ENCODE data around the gene IL1RAPL1.
A peak's percentile ranks its signal among the peaks of the same experiment; 100 is the strongest.
"Not testable (repeated sequence)": the region's sequence is repeated elsewhere in the genome, so short reads cannot be mapped to it uniquely, and the experiment has no call there.

The IL1RAPL1 gene

GRCh38 chrX:29257521-29257920 lies 670.3 kb downstream of the IL1RAPL1 start:
- DNase-seq (ENCODE audit: low read depth, low spot score) = peak; percentile 33

- no peak for DNase-seq (ENCODE audit: low read depth, low spot score)
Measured at GRCh38 chrX:29269390-29269789, 682.1 kb downstream of the IL1RAPL1 start.

GRCh38 chrX:29274517-29274916 lies 687.3 kb downstream of the IL1RAPL1 start:
- DNase-seq (ENCODE audit: low read depth, low spot score) = no peak

GRCh38 chrX:29275928-29276327 lies 688.7 kb downstream of the IL1RAPL1 start:
- no peak for DNase-seq (ENCODE audit: low read depth, low spot score)

DNA sequence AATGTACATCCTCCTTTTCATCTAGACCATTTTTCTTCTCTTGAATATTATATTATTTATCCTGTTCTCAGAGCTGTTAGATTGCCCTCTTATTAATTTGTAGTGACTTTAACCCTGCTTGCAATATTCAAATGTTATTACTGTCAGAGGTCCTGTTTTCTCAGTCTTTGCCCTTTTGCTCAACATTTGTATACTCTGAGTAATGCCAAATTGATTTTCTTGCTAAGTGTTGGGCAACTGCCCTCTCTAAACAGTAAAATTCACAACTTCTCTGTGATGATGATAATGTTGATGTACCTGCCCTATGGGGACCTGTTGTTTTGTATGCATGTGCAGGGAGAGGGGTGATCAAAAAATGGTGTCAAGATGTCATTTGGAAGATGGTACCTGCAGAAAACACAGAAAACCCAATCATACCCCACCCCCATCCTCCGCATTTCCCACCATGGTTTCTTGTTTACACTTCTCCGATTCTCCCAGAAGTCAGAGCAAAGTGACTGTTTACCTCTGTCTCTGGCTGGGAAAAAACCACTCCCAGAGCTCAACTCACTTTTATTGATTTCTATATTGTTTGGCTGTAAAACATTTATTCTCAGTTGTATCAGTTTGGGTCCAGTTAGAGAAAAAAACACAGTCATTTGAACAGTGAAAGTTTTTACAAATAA lies 694.0 kb downstream of the IL1RAPL1 start:
- DNase-seq (ENCODE audit: low read depth, low spot score) = no peak

DNA sequence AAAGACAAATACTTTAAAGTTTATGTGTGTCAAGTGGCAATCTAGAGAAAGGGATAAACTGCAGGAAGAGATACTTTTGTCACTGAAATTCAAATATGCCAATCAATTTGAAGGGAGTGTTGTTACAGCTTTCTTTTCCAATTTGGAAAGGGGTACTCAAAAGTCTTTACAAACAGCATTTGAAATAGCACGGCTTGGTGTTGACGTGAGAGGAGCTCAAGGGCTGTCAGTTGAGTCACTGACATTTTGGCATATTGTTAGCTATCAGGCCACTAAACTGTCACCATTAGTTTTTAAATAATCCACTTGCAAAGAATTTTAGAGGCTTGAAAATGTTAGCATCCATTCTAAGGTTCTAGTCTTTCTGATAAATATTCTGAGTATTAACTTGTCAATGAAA lies 698.4 kb downstream of the IL1RAPL1 start:
- DNase-seq (ENCODE audit: low read depth, low spot score) = no peak

DNA sequence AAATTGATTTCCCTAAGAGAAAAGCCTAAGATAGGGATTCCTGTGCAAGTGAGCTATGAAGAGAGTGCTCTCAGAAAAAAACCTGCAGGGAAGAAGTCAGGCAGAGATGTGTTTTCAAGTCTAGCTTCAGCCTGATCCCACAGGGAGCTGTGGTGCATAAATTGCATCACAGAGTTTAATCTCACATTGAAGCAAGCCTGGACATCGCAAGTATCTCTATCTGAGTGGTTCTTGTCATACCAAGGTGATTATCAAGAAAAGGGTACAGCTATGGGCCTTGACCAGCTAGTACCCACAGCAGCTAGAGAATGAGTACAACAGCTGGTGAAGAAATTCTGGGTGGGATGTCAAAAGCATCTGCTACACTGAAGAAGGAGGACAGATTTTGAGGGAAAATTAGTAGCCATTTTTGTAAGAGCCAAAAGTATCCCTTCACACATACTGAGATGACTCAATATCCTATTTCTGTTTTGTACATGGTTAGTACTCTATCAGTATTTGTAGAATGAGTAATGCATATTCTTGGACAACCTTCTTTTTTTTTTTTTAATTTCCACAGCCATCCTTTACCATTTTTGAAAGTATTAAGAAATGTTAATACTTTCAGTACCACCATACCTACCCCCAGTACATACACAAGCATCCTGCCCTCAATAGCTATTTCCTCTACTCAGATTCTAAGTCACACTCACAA lies 708.9 kb downstream of the IL1RAPL1 start:
- DNase-seq (ENCODE audit: low read depth, low spot score) = no peak

DNA sequence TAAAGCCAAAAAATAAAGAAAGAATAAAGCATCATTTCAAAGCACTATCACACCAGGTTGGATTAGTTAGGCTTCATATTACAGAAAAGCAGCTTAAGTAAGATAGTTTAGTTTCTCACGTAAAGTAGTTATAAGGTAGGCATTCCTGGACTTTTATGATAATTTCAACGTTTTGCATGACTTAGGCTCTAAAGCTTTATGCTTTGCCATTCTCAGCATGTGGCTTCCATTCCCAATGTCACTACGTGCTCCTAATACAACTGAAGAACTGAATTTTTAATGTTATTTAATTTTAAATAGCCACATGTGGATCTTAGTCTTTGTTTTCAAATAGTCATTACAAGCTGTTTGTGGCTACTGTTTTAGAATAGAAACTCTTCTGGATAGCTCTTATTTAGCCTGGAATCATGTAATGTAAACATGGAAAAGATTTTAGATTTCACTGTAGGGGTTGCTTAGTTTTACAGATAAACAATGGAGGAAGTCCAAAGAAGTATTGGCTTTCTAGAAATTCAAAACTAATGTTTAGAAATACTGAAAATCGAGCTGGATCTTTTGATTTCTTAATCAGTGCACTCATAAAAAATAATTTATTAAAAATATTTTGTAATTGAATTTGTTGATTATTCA lies 710.0 kb downstream of the IL1RAPL1 start:
- DNase-seq (ENCODE audit: low read depth, low spot score) = no peak

- DNase-seq (ENCODE audit: low read depth, low spot score) = no peak
Measured at GRCh38 chrX:29299684-29300083, 712.4 kb downstream of the IL1RAPL1 start.

DNA sequence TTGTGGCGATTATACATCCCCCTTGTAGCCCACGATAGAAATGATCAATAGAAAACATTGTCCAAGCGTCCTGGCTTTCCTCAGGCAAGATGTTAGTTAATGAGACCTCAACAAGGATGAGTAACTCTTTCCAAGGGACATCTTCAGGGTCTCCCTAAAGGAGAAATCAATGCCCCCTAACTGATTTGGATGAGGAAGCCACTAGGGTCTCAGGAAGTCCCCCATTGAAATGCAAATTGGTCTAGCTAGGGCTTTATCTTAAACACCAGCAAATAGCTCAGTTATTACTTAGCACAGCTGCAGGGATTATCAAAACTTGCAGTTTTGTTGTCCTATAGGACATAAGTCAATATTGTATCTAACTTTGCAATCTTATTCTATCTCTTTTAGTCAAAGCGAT lies 721.5 kb downstream of the IL1RAPL1 start:
- no peak for DNase-seq (ENCODE audit: low read depth, low spot score)

- DNase-seq (ENCODE audit: low read depth, low spot score) = no peak
Measured at GRCh38 chrX:29315931-29316330, 728.7 kb downstream of the IL1RAPL1 start.

- peak; percentile 25 for DNase-seq (ENCODE audit: low read depth, low spot score)
Measured at GRCh38 chrX:29318012-29318411, 730.8 kb downstream of the IL1RAPL1 start.

- DNase-seq (ENCODE audit: low read depth, low spot score) = not testable (repeated sequence)
Measured at GRCh38 chrX:29332429-29332828, 745.2 kb downstream of the IL1RAPL1 start.

- not testable (repeated sequence) for DNase-seq (ENCODE audit: low read depth, low spot score)
Measured at GRCh38 chrX:29333091-29333490, 745.8 kb downstream of the IL1RAPL1 start.

GRCh38 chrX:29348288-29348687 lies 761.0 kb downstream of the IL1RAPL1 start:
- DNase-seq (ENCODE audit: low read depth, low spot score) = no peak

GRCh38 chrX:29359276-29359675 lies 772.0 kb downstream of the IL1RAPL1 start:
- no peak for DNase-seq (ENCODE audit: low read depth, low spot score)

DNA sequence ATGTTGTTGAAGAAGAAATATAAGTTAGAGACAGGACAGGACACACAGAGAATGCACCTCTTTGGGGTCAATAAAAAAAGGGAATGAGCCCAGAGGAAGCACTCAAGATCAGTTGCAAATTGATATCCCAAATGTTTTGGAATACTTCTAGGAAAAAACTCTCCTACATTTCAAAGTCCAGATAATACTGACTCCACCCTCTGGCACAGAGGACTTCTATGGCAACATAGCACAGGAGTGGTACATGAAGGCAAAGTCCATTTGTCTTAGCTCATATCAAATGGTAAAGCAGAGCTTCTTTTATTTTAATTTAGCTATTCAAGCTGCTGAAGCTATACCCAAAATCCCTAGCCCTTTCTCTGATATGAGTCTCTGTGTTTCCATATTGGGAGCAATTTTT lies 787.5 kb downstream of the IL1RAPL1 start:
- not testable (repeated sequence) for DNase-seq (ENCODE audit: low read depth, low spot score)

DNA sequence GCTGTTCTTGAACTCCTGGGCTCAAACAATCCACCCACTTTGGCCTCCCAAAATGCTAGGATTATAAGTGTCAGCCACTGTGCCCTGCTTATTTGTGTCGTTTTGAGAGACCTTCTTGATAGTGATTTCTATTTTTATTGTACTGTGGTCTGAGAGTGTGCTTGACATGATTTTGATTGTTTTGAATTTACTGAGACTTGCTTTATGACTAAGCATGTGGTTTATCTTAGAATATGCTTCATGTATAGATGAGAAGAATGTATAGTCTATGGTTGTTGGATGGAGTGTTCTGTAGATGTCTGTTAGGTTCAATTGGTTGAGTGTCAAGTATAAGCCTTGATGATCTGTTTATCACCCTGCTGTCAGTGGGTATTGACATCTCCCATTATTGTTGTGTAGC lies 789.3 kb downstream of the IL1RAPL1 start:
- DNase-seq (ENCODE audit: low read depth, low spot score) = no peak

GRCh38 chrX:29382811-29383210 lies 795.6 kb downstream of the IL1RAPL1 start:
- no peak for DNase-seq (ENCODE audit: low read depth, low spot score)

DNA sequence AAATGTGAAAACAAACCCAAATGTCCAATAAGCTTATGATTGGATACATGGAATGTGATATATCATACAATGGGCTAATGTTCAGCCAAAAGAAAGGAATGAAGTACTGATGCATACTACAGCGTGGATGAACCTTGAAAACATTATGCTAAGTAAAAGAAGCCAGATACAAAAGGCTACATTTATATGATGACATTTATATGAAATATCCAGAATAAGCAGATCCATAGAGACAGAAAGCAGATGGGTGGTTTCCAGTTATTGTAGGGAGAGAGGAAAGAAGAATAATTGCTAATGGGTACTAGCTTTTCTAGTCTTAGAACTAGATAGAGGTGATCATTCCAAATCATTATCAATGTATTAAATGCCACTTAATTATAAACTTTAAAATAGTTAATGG lies 801.3 kb downstream of the IL1RAPL1 start:
- no peak for DNase-seq (ENCODE audit: low read depth, low spot score)

DNA sequence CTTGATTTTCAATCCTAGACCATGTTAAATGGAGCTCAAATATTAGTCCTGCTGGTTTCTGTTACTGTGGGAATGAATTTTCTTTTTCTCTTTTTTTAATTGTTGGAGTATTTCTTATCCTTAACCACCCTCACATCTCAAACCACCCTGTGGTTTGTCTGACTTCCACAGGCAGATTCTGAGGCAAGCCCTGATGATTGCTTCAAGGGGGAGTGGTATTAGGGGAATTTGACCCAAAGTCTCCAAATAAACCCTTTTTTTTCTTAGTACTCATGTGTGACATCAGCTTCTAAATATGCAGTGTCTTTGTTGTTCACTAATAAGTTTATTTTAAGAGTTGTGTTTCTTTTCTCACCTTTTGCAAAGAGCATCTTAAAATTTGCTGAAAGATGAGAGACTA lies 810.3 kb downstream of the IL1RAPL1 start:
- peak; percentile 82 for DNase-seq (ENCODE audit: low read depth, low spot score)

- DNase-seq (ENCODE audit: low read depth, low spot score) = no peak
Measured at GRCh38 chrX:29407357-29407756, 820.1 kb downstream of the IL1RAPL1 start.

All from astrocyte of the hippocampus (primary cell).